Kidney (tissue), 14 donors: ENCODE data around the gene KRI1. TPM values are rescaled to one million over a fixed set of nuclear protein-coding genes. Genes with fewer than 3 reads are reported as not detected.
"Not testable (repeated sequence)": the region's sequence is repeated elsewhere in the genome, so short reads cannot be mapped to it uniquely, and the experiment has no call there.

Source experiments
- DNase-seq, 5 donors: peaks; one replicate each; pipeline ENCODE4 v3.0.0-alpha.2; 2013 to 2020
- FAIRE-seq: peaks from 2 replicates; lab custom pipeline; 2012; peaks lifted over from hg19 to GRCh38; lab: Jason Lieb, UNC
- H3K27ac ChIP-seq, 2 donors: one replicate each; pipeline ENCODE4 v1.7.0; 2013; ENCODE audit warnings: low read depth in 2 of 2, low read length in 2 of 2, inconsistent platforms in 1 of 2
- H3K27me3 ChIP-seq: one replicate; pipeline ENCODE4 v1.7.1; 2013; ENCODE audit warnings: low read length, inconsistent platforms; ENCODE audit not compliant: control insufficient read depth, insufficient read depth
- H3K36me3 ChIP-seq, 3 donors: one replicate each; pipeline versions ENCODE4 v1.7.0 to v1.7.1; 2013; ENCODE audit warnings: low read length in 3 of 3, control low read depth in 1 of 3, inconsistent platforms in 1 of 3; ENCODE audit not compliant: insufficient read depth in 3 of 3, control insufficient read depth in 2 of 3
- H3K4me1 ChIP-seq, 3 donors: one replicate each; pipeline versions ENCODE4 v1.7.0 to v1.7.1; 2013; ENCODE audit warnings: low read length in 3 of 3, inconsistent platforms in 1 of 3, low read depth in 1 of 3; ENCODE audit not compliant: control insufficient read depth in 2 of 3, insufficient read depth in 2 of 3
- H3K4me3 ChIP-seq, 3 donors: one replicate each; pipeline versions ENCODE4 v1.7.0 to v1.8.1; 2013; ENCODE audit warnings: low read length in 3 of 3, control low read depth in 1 of 3, inconsistent platforms in 1 of 3
- H3K9ac ChIP-seq, 3 donors: one replicate each; pipeline versions ENCODE4 v1.7.0 to v1.7.1; 2013; ENCODE audit warnings: low read length in 3 of 3, control low read depth in 1 of 3, inconsistent platforms in 1 of 3
- H3K9me3 ChIP-seq, 3 donors: one replicate each; pipeline versions ENCODE4 v1.7.0 to v1.7.1; 2013; ENCODE audit warnings: low read length in 3 of 3, control low read depth in 1 of 3, inconsistent platforms in 1 of 3; ENCODE audit not compliant: control insufficient read depth in 2 of 3, insufficient read depth in 1 of 3
- intact Hi-C: fragments of 100-400 bp; cut with DNase I; formaldehyde crosslinking; loops from one replicate; pipeline ENCODE4 v1.11.1; 2022
- polyA plus RNA-seq: library from polyadenylated mRNA; stranded (reverse); fragments of 350-450 nt; fragmentation: Illumina TruSeq; extraction: RNeasy Lipid Tissue Mini Kit (QIAGEN cat#74804); gene quantifications from one replicate; pipeline ENCODE4 v1.2.3, GENCODE V29; 2014; ENCODE audit warnings: low read depth, low replicate concordance; ENCODE audit not compliant: insufficient read depth
- total RNA-seq: library from RNA; stranded (reverse); fragmentation: NEBNext Ultra II Directional; extraction: Animal tissue kit (Norgen Biotek cat#: 25700); gene quantifications from one replicate; pipeline ENCODE4 v1.2.1, GENCODE V29; 2021
- TF ChIP-seq, protein P1 (sequence below): IDR thresholded peaks from 3 replicates; pipeline ENCODE4 v1.5.1; 2012; ENCODE audit warnings: mild to moderate bottlenecking, moderate library complexity, borderline replicate concordance; ENCODE audit not compliant: insufficient read depth; ENCODE audit errors: extremely low read depth
- donor health status: control.
- donor health status: control.
- donor health status: control.
- donor health status: control.
- donor health status: control.
- donor health status: DM: yes; HTN: yes; CAD: no.
- donor health status: Normal renal cell carcinoma (clear cell type).

KRI1 gene
- total and polyA plus RNA-seq, 2 donors from 2014 or later = 13.9 to 29.4 TPM

DNA sequence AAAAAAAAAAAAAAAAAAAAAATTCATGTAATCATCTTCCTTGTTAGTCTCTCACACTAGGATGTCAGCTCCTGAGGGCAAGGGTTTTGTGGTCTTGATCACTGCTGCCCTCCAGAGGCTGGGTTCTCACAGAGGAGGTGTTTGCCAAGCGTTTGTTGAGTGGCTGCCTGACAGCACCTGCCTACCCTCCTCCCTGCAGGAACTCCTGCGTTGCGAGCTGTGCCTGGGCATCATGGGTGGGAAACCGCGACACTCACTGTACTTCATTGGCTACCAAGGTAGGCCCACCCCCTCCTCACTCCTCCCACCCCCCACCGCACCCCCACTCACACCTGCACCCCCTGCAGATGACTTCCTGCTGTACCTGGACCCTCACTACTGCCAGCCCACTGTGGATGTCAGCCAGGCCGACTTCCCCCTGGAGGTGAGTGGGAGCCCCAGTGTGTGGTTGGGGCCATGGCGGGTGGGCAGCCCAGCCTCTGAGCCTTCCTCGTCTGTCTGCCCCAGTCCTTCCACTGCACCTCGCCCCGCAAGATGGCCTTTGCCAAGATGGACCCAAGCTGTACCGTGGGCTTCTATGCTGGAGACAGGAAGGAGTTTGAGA lies 14.0 kb downstream of the KRI1 start:
- Histone ChIP-seq H3K36me3 (peaks cover 0 to 57% (median 31%) of the 10 kb centered on the region in 3 donors), H3K27ac (no peak overlapping the region), H3K27me3 (no peaks in the 10 kb centered on the region), H3K9me3 (no peaks in the 10 kb centered on the region), H3K4me1 (no peaks in the 10 kb centered on the region), H3K4me3 (no peak overlapping the region), H3K9ac (no peak overlapping the region)
- TF ChIP-seq, protein P1, sequence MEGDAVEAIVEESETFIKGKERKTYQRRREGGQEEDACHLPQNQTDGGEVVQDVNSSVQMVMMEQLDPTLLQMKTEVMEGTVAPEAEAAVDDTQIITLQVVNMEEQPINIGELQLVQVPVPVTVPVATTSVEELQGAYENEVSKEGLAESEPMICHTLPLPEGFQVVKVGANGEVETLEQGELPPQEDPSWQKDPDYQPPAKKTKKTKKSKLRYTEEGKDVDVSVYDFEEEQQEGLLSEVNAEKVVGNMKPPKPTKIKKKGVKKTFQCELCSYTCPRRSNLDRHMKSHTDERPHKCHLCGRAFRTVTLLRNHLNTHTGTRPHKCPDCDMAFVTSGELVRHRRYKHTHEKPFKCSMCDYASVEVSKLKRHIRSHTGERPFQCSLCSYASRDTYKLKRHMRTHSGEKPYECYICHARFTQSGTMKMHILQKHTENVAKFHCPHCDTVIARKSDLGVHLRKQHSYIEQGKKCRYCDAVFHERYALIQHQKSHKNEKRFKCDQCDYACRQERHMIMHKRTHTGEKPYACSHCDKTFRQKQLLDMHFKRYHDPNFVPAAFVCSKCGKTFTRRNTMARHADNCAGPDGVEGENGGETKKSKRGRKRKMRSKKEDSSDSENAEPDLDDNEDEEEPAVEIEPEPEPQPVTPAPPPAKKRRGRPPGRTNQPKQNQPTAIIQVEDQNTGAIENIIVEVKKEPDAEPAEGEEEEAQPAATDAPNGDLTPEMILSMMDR = no peak
- intact Hi-C loops = no loop called here
- no peak for FAIRE-seq
- no peak for DNase-seq

DNA sequence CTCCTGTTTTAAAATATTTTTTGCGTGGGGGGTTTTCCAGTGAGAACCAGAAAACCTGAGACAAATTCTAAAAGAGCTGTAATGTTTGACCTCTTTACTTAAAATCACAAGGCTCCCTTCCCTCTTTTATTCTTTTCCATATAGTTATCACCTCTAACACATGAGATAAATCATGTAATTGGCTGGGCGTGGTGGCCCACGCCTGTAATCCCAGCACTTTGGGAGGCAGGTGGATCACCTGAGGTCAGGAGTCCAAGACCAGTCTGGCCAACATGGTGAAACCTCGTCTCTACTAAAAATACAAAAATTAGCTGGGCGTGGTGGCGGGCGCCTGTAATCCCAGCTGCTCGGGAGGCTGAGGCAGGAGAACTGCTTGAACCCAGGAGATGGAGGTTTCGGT lies 14.8 kb downstream of the KRI1 start:
- H3K4me1 ChIP-seq, H3K27me3 ChIP-seq, intact Hi-C loops, FAIRE-seq, H3K4me3 ChIP-seq, H3K9me3 ChIP-seq, H3K9ac ChIP-seq, H3K27ac ChIP-seq, DNase-seq: not testable (repeated sequence)
- peaks cover 0 to 58% (median 30%) of the 10 kb centered on the region in 3 donors for H3K36me3 ChIP-seq

DNA sequence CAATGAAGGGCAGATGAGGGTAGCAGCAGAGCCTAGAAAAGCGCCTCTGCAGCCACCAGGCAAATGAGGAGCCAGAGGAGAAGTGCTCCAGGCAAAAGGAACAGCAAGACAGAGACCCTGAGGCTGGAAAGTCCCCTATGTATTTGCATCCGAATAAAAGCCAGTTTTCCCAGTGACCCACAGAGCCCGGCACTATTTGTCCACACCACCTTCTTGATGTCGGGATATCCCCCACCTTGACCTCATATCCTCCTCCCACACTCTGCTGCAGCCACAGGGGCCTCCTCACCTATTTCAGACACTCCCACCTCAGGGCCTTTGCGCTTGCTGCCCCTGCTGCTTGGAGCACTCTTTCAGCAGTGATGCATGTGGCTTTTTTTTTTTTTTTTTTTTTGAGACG lies 15.5 kb downstream of the KRI1 start:
- Histone ChIP-seq H3K27me3 (no peaks in the 10 kb centered on the region), H3K9me3 (no peaks in the 10 kb centered on the region), H3K9ac (no peak overlapping the region), H3K27ac (no peak overlapping the region), H3K4me1 (no peaks in the 10 kb centered on the region), H3K4me3 (no peak overlapping the region), H3K36me3 (peaks cover 0 to 51% (median 26%) of the 10 kb centered on the region in 3 donors)
- TF ChIP-seq, protein P1 = no peak
- intact Hi-C loops = no loop called here
- DNase-seq (no peak), FAIRE-seq (no peak)

DNA sequence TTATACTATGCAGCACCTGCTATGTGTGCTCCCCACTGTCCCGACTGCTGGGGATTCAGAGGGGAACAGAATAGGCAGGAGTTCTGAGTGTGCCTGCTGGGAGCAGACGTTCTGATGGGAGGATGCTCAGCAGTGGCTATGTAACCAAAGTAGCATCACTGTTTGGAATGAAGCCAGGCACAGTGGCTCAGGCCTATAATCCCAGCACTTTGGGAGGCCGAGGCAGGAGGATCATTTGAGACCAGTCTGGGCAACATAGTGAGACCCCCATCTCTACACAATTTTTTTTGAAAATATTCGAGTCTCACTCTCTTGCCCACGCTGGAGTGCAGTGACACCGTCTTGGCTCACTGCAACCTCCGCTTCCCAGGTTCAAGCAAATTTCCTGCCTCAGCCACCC lies 16.1 kb downstream of the KRI1 start:
- H3K36me3 ChIP-seq = peaks cover 0 to 48% (median 25%) of the 10 kb centered on the region in 3 donors
- H3K27me3 ChIP-seq = no peaks in the 10 kb centered on the region
- no peaks in the 10 kb centered on the region for H3K9me3 ChIP-seq
- DNase-seq = no peak
- TF ChIP-seq, protein P1 = no peak
- no peak overlapping the region for H3K4me3 ChIP-seq
- no peak overlapping the region for H3K9ac ChIP-seq
- no peak for FAIRE-seq
- intact Hi-C loops = no loop called here
- no peak overlapping the region for H3K27ac ChIP-seq
- peaks cover 0 to 4% (median 0%) of the 10 kb centered on the region in 3 donors for H3K4me1 ChIP-seq
